ENCODE measurements around the gene TTC4. TPM values are rescaled to one million over a fixed set of nuclear protein-coding genes. Genes with fewer than 3 reads are reported as not detected.
A peak's percentile ranks its signal among the peaks of the same experiment; 100 is the strongest.

Gene TTC4
- total and polyA plus RNA-seq, 2 experiments from 2014 or later, result 14.0 to 20.0 TPM

DNA sequence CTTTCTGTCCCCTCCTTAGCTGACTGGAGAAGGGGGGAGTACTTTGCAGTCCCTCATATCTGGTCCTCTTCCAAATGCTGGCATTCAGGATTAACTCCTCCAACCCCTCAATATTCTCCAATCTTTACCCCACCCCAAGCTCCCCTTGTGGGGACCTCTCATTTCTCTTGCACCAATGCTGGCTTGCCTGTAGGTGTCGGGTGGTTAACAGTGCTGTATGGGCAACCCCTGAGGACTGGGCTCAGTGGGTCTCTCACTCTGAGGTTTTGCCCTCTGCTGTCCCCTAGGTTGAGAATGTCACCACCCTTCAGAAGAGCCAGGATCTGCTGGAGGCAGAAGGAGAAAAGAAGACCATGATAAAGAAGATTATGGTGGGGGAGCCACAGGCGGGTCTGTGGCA lies 47.1 kb upstream of the TTC4 start:
- DNase-seq (ENCODE audit: low spot score), result no peak
- no peak overlapping the region for H3K4me3 ChIP-seq
- WGBS (ENCODE audit: low lambda C conversion rate, missing lambda C conversion rate), result 86% methylated on average over 2 of the region's 2 CpGs

DNA sequence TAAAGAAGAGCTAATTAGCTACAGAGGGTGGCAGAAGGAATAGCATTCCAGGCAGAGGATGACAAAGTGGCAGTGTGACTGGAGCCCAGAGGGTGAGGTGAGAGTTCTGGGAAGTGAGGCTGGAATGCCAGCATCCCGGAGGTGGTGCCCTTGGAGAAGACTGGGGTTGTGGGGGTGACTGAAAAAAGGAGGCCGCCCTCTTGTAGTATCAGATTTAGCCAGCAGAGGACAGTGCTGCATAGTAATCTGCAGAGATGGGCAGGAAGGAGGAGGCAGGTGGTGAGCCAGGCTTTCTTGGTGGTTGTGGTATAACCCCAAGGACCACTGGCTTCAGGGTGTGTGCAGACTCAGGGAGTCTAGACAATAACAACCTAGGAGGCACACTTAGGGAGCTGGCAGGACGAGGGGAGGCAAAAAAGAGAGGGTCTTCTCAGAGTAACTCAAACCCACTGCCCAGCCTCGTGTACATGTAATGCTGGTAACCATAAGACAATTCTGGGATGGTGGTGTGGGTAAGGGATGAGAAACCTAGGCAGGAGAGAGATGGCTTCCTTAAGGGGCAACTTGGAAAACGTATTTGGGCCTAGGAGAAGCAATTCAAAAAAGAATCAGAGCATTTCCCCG lies 43.6 kb upstream of the TTC4 start:
- H3K4me1 ChIP-seq (ENCODE audit: insufficient read depth), result no peaks in the 10 kb centered on the region
- TF ChIP-seq CTCF (IDR thresholded peaks at IDR 0.05; ENCODE audit: poor library complexity), result peak; percentile 71
- TF ChIP-seq EZH2 (IDR thresholded peaks at IDR 0.05; ENCODE audit: borderline replicate concordance), result no peak
- no peak for TF ChIP-seq EZH2phosphoT487 (IDR thresholded peaks at IDR 0.05; ENCODE audit: low read depth, severe bottlenecking, unreplicated experiment)
- whole genome bisulfite sequencing (ENCODE audit: low lambda C conversion rate, missing lambda C conversion rate), result 33% methylated on average over 6 of the region's 6 CpGs
- no peaks in the 10 kb centered on the region for H3K36me3 ChIP-seq (replicated peaks; ENCODE audit: insufficient read depth, low read depth)
- H2AFZ ChIP-seq, result no peak overlapping the region
- no peak overlapping the region for H3K4me2 ChIP-seq
- H3K79me2 ChIP-seq, result no peaks in the 10 kb centered on the region
- no peaks in the 10 kb centered on the region for H3K27me3 ChIP-seq
- no peaks in the 10 kb centered on the region for H3K9me3 ChIP-seq (ENCODE audit: low read depth)
- no peaks in the 10 kb centered on the region for H4K20me1 ChIP-seq (ENCODE audit: insufficient read depth, poor library complexity, severe bottlenecking)
- H3K4me3 ChIP-seq, result no peak overlapping the region
- no peak overlapping the region for H3K27ac ChIP-seq
- peak; percentile 76 for DNase-seq (ENCODE audit: low spot score)
- H3K9me2 ChIP-seq (replicated peaks; ENCODE audit: insufficient read depth), result no peaks in the 10 kb centered on the region

More for the DNA sequence above, 47.1 kb upstream of the TTC4 start:
- no peaks in the 10 kb centered on the region for H4K20me1 ChIP-seq (ENCODE audit: insufficient read depth, poor library complexity, severe bottlenecking)
- TF ChIP-seq EZH2phosphoT487 (IDR thresholded peaks at IDR 0.05; ENCODE audit: low read depth, severe bottlenecking, unreplicated experiment) (no peak), EZH2 (IDR thresholded peaks at IDR 0.05; ENCODE audit: borderline replicate concordance) (no peak), CTCF (IDR thresholded peaks at IDR 0.05; ENCODE audit: poor library complexity) (no peak)
- H3K9me3 ChIP-seq (ENCODE audit: low read depth), result no peaks in the 10 kb centered on the region
- no peaks in the 10 kb centered on the region for H3K27me3 ChIP-seq
- no peak overlapping the region for H2AFZ ChIP-seq
- no peaks in the 10 kb centered on the region for H3K36me3 ChIP-seq (replicated peaks; ENCODE audit: insufficient read depth, low read depth)
- no peaks in the 10 kb centered on the region for H3K4me1 ChIP-seq (ENCODE audit: insufficient read depth)
- H3K27ac ChIP-seq, result no peak overlapping the region
- no peak overlapping the region for H3K4me2 ChIP-seq
- H3K79me2 ChIP-seq, result no peaks in the 10 kb centered on the region
- no peaks in the 10 kb centered on the region for H3K9me2 ChIP-seq (replicated peaks; ENCODE audit: insufficient read depth)

- Histone ChIP-seq H3K27ac (no peak overlapping the region), H3K27me3 (no peaks in the 10 kb centered on the region), H3K4me1 (ENCODE audit: insufficient read depth) (no peaks in the 10 kb centered on the region), H3K9me2 (replicated peaks; ENCODE audit: insufficient read depth) (no peaks in the 10 kb centered on the region), H3K9me3 (ENCODE audit: low read depth) (no peaks in the 10 kb centered on the region), H3K4me2 (no peak overlapping the region), H4K20me1 (ENCODE audit: insufficient read depth, poor library complexity, severe bottlenecking) (no peaks in the 10 kb centered on the region), H3K36me3 (replicated peaks; ENCODE audit: insufficient read depth, low read depth) (no peaks in the 10 kb centered on the region), H3K4me3 (no peak overlapping the region), H3K79me2 (no peaks in the 10 kb centered on the region), H2AFZ (no peak overlapping the region)
- 73% methylated on average over 17 of the region's 17 CpGs for WGBS (ENCODE audit: low lambda C conversion rate, missing lambda C conversion rate)
- no peak for TF ChIP-seq EZH2phosphoT487 (IDR thresholded peaks at IDR 0.05; ENCODE audit: low read depth, severe bottlenecking, unreplicated experiment)
- TF ChIP-seq EZH2 (IDR thresholded peaks at IDR 0.05; ENCODE audit: borderline replicate concordance), result no peak
- TF ChIP-seq CTCF (IDR thresholded peaks at IDR 0.05; ENCODE audit: poor library complexity), result no peak
- no peak for DNase-seq (ENCODE audit: low spot score)
These were observed 36.7 kb upstream of the TTC4 start for GRCh38 chr1:54678776-54679643.

Data from hepatocyte (in vitro differentiated cells).